Common myeloid progenitor, CD34-positive (primary cell): Measurements from ENCODE around the gene ANKRD63.
A peak's percentile ranks its signal among the peaks of the same experiment; 100 is the strongest.

ENCODE experiments used
- CTCF ChIA-PET: fragments of 350-600 bp; sonication (Branson Sonifier 250); formaldehyde crosslinking; loops from one replicate; lab custom pipeline; 2021; ENCODE audit warnings: antibody characterized with exemption; lab: Charles Lee
- POLR2A ChIA-PET: fragments of 350-600 bp; sonication (Branson Sonifier 250); formaldehyde crosslinking; loops from one replicate; lab custom pipeline; 2021; ENCODE audit warnings: antibody characterized with exemption; lab: Charles Lee
- DNase-seq, 3 donors: peaks; one replicate each; pipeline versions ENCODE4 v3.0.0 to v3.0.0-alpha.2; 2013
- H3K27ac ChIP-seq, 2 experiments: 1 replicate in 1 of 2; 2 replicates in 1 of 2; pipeline ENCODE4 v1.7.0; 2013; ENCODE audit warnings: inconsistent platforms in 2 of 2, low read length in 2 of 2, mild to moderate bottlenecking in 2 of 2, low read depth in 1 of 2, moderate library complexity in 1 of 2; ENCODE audit not compliant: severe bottlenecking in 2 of 2, insufficient read depth in 1 of 2, poor library complexity in 1 of 2
- H3K27me3 ChIP-seq, 5 experiments: replicated peaks in 2 of 5; 1 replicate in 3 of 5; 2 replicates in 2 of 5; pipeline versions ENCODE4 v1.6.1 to v1.7.0; 2013; ENCODE audit warnings: low read length in 4 of 5, mild to moderate bottlenecking in 2 of 5, moderate library complexity in 2 of 5, inconsistent platforms in 1 of 5; ENCODE audit not compliant: insufficient read depth in 5 of 5, control insufficient read depth in 4 of 5
- H3K36me3 ChIP-seq, 4 experiments: 1 replicate in 2 of 4; 2 replicates in 2 of 4; pipeline versions ENCODE4 v1.6.1 to v1.7.0; 2013; ENCODE audit warnings: low read length in 3 of 4, control low read depth in 1 of 4, mild to moderate bottlenecking in 1 of 4; ENCODE audit not compliant: control insufficient read depth in 4 of 4, insufficient read depth in 4 of 4
- H3K4me1 ChIP-seq, 4 experiments: 1 replicate in 3 of 4; 2 replicates in 1 of 4; pipeline versions ENCODE4 v1.6.1 to v1.7.1; 2013; ENCODE audit warnings: low read length in 3 of 4, mild to moderate bottlenecking in 3 of 4, control low read depth in 1 of 4, inconsistent platforms in 1 of 4, moderate library complexity in 1 of 4; ENCODE audit not compliant: control insufficient read depth in 4 of 4, insufficient read depth in 4 of 4; ENCODE audit errors: control extremely low read depth in 1 of 4
- H3K4me3 ChIP-seq, 7 experiments: 1 replicate in 4 of 7; 2 replicates in 3 of 7; pipeline versions ENCODE4 v1.5.1 to v1.7.0; 2013; ENCODE audit warnings: mild to moderate bottlenecking in 7 of 7, low read length in 6 of 7, moderate library complexity in 6 of 7, inconsistent platforms in 2 of 7, low read depth in 2 of 7, control low read depth in 1 of 7; ENCODE audit not compliant: insufficient read depth in 4 of 7, control insufficient read depth in 1 of 7; ENCODE audit errors: extremely low read depth in 1 of 7
- H3K9me3 ChIP-seq, 5 experiments: 1 replicate in 4 of 5; 2 replicates in 1 of 5; pipeline versions ENCODE4 v1.6.1 to v1.7.1; 2013; ENCODE audit warnings: low read length in 4 of 5, mild to moderate bottlenecking in 2 of 5, inconsistent platforms in 1 of 5, low read depth in 1 of 5, moderate library complexity in 1 of 5; ENCODE audit not compliant: control insufficient read depth in 4 of 5, insufficient read depth in 2 of 5; ENCODE audit errors: control extremely low read depth in 1 of 5
- WGBS: methylation state at CpG from one replicate; pipeline ENCODE4 v1.1.5; 2013; ENCODE audit not compliant: insufficient coverage; 5-methylcytosine and 5-hydroxymethylcytosine counted together

Gene ANKRD63

GRCh38 chr15:40235201-40235885 lies 47.5 kb downstream of the ANKRD63 start:
- H3K27ac ChIP-seq, result no peak overlapping the region
- H3K4me1 ChIP-seq, result peaks cover 4 to 34% (median 27%) of the 10 kb centered on the region in 4 experiments
- CTCF ChIA-PET, result interaction anchor here (1.5 to 10.9 kb wide), 5 partner anchors 10 to 36 kb away, joined by 4 to 98 read pairs (median 7); no protein-coding TSS in a partner anchor
- H3K36me3 ChIP-seq, result peaks cover 0 to 5% (median 4%) of the 10 kb centered on the region in 4 experiments
- no peaks in the 10 kb centered on the region for H3K9me3 ChIP-seq
- 23% methylated on average over 4 of the region's 4 CpGs for WGBS
- peaks cover 0 to 15% (median 2%) of the 10 kb centered on the region in 5 experiments for H3K27me3 ChIP-seq
- POLR2A ChIA-PET, result no interaction called here
- H3K4me3 ChIP-seq, result peak overlapping the region in 1 of 7 experiments; percentile 38
- DNase-seq, result peak; percentile 22 to 69 (median 62)

- 33% methylated on average over 3 of the region's 4 CpGs for WGBS
- peaks cover 0 to 14% (median 2%) of the 10 kb centered on the region in 5 experiments for H3K27me3 ChIP-seq
- H3K4me3 ChIP-seq, result no peak overlapping the region
- H3K4me1 ChIP-seq, result peaks cover 4 to 34% (median 27%) of the 10 kb centered on the region in 4 experiments
- DNase-seq, result peak in 1 of 3 donors; percentile 20
- ChIA-PET POLR2A (no interaction called here), CTCF (interaction anchor here (1.6 to 10.9 kb wide), 4 partner anchors 10 to 36 kb away, joined by 4 to 98 read pairs (median 10); no protein-coding TSS in a partner anchor)
- H3K27ac ChIP-seq, result no peak overlapping the region
- peaks cover 0 to 9% (median 7%) of the 10 kb centered on the region in 4 experiments for H3K36me3 ChIP-seq
- H3K9me3 ChIP-seq, result no peaks in the 10 kb centered on the region
Measured at GRCh38 chr15:40234783-40235182, 48.1 kb downstream of the ANKRD63 start.

GRCh38 chr15:40233727-40234577 lies 48.9 kb downstream of the ANKRD63 start:
- CTCF ChIA-PET, result interaction anchor here (1.7 to 10.9 kb wide), 3 partner anchors 14 to 37 kb away, joined by 7 to 98 read pairs (median 12); no protein-coding TSS in a partner anchor
- peaks cover 4 to 29% (median 20%) of the 10 kb centered on the region in 4 experiments for H3K4me1 ChIP-seq
- POLR2A ChIA-PET, result no interaction called here
- H3K27me3 ChIP-seq, result peaks cover 0 to 6% (median 0%) of the 10 kb centered on the region in 5 experiments
- no peak for DNase-seq
- no peaks in the 10 kb centered on the region for H3K9me3 ChIP-seq
- H3K36me3 ChIP-seq, result peaks cover 0 to 17% (median 13%) of the 10 kb centered on the region in 4 experiments
- no peak overlapping the region for H3K27ac ChIP-seq
- no peak overlapping the region for H3K4me3 ChIP-seq
- 89% methylated on average over 10 of the region's 11 CpGs for WGBS

- no peaks in the 10 kb centered on the region for H3K9me3 ChIP-seq
- ChIA-PET POLR2A (no interaction called here), CTCF (interaction anchor here (10.9 kb wide), 1 partner anchor 38 kb away, joined by 98 read pairs; no protein-coding TSS in a partner anchor)
- no peak for DNase-seq
- H3K27ac ChIP-seq, result no peak overlapping the region
- WGBS, result 92% methylated on average over 7 of the region's 7 CpGs
- no peak overlapping the region for H3K4me3 ChIP-seq
- H3K27me3 ChIP-seq, result no peaks in the 10 kb centered on the region
- H3K4me1 ChIP-seq, result peaks cover 4 to 24% (median 14%) of the 10 kb centered on the region in 4 experiments
- peaks cover 2 to 25% (median 16%) of the 10 kb centered on the region in 4 experiments for H3K36me3 ChIP-seq
Measured at GRCh38 chr15:40232625-40233070, 50.2 kb downstream of the ANKRD63 start.
